LoVo (cell line): Measurements from ENCODE around the gene CLECL1.
"Not testable (repeated sequence)": the region's sequence is repeated elsewhere in the genome, so short reads cannot be mapped to it uniquely, and the experiment has no call there.

Source experiments
- DNase-seq: peaks from one replicate; pipeline ENCODE4 v3.0.0-alpha.2; 2016; ENCODE audit warnings: low spot score

The CLECL1 gene

GRCh38 chr12:9694241-9694640 is 38.7 kb downstream of the CLECL1 start:
- DNase-seq = no peak

DNA sequence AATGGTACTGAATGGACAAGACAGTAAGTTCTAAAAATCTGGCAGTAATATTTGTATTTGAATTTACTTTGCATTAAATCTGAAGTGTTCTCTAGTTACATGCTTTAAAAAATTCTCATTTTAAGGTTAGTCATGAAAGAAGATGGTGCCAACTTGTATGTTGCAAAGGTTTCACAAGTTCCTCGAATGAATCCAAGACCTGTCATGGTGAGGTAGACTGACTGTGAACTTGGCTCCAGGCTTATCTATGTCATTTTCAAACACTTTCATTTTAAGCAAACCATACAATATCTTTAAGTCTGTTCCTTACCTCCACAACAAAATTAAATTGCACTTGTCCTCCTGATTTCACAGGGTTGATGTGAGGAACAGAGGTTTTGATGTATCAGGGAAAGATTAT is 40.0 kb downstream of the CLECL1 start:
- DNase-seq = no peak

DNA sequence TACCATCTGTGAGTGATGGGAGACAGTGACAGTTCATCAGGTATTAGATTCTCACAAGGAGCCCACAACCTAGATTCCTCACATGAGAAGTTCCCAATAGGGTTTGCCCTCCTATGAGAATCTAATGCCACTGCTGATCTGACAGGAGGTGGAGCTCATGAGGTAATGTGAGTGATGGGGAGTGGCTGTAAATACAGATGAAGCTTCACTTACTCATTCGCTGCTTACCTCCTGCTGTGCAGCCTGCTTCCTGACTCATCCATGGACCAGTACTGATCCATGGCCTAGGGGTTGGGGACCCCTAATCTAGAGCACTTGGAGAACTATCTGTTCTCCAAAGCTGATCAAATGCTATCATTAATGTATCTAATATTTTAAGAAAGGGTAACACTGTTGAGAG is 45.7 kb downstream of the CLECL1 start:
- DNase-seq = no peak

GRCh38 chr12:9685915-9686314 is 47.0 kb downstream of the CLECL1 start:
- no peak for DNase-seq

- not testable (repeated sequence) for DNase-seq
Observed at GRCh38 chr12:9685366-9685765, 47.5 kb downstream of the CLECL1 start.

DNA sequence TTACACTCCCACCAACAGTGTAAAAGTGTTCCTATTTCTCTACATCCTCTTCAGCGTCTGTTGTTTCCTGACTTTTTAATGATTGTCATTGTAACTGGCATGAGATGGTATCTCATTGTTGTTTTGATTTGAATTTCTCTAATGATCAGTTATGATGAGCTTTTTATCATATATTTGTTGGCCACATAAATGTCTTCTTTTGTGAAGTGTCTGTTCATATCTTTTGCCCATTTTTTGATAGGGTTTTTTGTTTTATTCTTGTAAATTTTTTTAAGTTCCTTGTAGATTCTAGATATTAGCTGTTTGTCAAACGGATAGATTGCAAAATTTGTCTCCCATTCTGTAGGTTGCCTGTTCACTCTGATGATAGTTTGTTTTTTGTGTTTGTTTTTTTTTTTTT is 49.9 kb downstream of the CLECL1 start:
- not testable (repeated sequence) for DNase-seq

GRCh38 chr12:9682508-9682907 is 50.4 kb downstream of the CLECL1 start:
- DNase-seq = not testable (repeated sequence)

DNA sequence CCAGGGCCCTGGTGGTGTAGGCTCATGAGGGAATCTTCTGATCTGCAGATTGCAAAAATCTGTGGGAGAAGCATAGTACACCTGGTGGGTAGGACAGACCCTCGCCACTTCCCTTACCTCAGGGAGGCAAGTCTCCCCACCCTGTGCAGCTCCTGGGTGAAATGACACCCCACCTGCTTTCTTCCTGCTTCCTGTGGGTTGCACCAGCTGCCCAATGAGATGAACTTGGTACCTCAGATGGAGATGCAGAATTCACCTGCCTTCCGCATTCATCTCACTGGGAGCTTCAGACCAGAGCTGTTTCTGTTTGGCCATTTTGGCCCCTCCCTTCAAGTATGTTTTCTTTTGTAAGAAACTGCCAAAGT is 58.7 kb downstream of the CLECL1 start:
- DNase-seq = no peak

DNA sequence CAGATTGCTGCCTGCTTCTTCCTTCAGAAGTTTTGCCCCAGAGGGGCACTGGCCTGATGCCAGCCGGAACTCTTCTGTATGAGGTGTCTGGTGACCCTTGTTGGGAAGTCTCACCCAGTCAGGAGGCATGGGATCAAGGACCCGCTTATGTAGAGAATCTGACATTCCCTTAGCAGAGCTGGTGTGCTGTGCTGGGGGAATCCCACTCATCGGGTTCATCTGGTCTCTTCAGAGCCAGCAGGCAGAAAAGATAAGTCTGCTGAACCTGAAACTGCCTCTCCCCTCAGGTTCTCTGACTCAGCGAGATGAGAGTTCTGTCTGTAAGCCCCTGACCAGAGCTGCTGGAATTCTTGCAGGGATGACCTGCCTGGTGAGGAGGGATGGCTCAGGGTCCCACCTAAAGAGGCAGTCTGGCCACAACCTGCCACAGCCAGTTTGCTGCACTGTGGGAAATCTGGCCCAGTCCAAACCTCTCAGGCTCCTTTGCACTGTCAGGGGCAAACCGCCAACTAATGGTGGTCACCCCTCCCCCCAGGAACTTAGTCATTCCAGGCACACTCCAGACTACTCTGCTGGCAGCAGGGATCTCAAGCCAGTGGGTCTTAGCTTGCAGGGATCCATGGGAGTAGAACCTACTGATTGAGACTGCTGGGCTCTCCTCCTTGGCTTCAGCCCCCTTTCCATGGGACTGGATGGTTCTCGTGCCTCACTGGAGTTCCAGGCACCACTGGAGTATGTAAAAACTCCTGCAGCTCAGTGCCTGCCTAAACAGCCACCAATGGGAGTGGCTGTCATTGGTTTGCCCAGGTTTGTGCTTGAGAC is 59.3 kb downstream of the CLECL1 start:
- peak; percentile 39 for DNase-seq
